ENCODE data around the gene CABLES1. TPM values are rescaled to one million over a fixed set of nuclear protein-coding genes. Genes with fewer than 3 reads are reported as not detected.
"Not testable (repeated sequence)": the region's sequence is repeated elsewhere in the genome, so short reads cannot be mapped to it uniquely, and the experiment has no call there.

Gene CABLES1
- total RNA-seq, 4 donors from 2014 or later, result 0.58 to 1.6 (median 1.3) TPM

DNA sequence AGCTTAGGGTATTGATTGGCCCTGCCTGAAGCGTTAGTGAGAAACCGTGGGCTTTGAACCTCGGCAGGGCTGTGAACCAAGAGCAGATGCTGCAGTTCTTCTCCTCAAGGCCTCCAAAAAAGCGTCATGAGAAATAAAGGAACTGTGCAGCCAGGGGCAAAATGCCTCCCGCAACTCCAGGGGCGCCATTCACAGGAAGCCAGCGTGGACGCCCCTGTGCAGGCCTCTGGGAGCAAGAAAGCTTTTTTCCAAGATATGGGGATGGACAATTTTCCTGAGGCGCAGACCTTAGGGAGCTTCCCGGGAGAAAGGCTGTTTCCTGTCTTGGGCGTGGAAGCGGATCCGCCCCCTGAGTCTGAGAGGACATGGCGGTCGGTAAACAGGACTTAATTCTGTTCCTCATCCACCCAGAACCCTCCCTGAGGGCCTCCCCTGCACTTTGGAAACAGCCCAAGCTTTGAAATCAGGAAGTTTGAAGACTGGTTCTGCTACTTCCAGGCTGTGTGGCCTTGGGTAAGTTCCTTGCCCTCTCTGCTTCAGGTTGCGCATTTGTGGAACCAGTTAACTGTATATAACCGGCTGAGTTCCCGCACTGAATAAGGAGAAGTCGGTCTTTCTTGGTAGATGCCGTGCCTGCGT is 29.6 kb upstream of the CABLES1 start:
- Histone ChIP-seq H3K9me3 (no peaks in the 10 kb centered on the region), H3K27me3 (no peaks in the 10 kb centered on the region), H3K36me3 (no peaks in the 10 kb centered on the region), H3K4me3 (peak overlapping the region in 2 of 4 donors; percentile 2 to 25), H3K4me1 (no peaks in the 10 kb centered on the region), H3K27ac (peak overlapping the region in 3 of 4 donors; percentile 42 to 61 (median 46))
- ATAC-seq (no peak), DNase-seq (no peak)
- intact Hi-C loops (cut with DNase I; ENCODE audit: low total_unique reads) (no loop called here), in situ Hi-C loops (cut with MboI; ENCODE audit: low sequenced_read_pairs in 4 of 4) (no loop called here)
- TF ChIP-seq, protein P1, sequence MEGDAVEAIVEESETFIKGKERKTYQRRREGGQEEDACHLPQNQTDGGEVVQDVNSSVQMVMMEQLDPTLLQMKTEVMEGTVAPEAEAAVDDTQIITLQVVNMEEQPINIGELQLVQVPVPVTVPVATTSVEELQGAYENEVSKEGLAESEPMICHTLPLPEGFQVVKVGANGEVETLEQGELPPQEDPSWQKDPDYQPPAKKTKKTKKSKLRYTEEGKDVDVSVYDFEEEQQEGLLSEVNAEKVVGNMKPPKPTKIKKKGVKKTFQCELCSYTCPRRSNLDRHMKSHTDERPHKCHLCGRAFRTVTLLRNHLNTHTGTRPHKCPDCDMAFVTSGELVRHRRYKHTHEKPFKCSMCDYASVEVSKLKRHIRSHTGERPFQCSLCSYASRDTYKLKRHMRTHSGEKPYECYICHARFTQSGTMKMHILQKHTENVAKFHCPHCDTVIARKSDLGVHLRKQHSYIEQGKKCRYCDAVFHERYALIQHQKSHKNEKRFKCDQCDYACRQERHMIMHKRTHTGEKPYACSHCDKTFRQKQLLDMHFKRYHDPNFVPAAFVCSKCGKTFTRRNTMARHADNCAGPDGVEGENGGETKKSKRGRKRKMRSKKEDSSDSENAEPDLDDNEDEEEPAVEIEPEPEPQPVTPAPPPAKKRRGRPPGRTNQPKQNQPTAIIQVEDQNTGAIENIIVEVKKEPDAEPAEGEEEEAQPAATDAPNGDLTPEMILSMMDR (IDR thresholded peaks at IDR 0.05 in 4 of 5, conservative IDR thresholded peaks at IDR 0.05 in 1 of 5), result no peak
- TF ChIP-seq POLR2A (IDR thresholded peaks at IDR 0.05), result no peak

GRCh38 chr18:23106575-23106974 is 28.7 kb upstream of the CABLES1 start:
- no peak overlapping the region for H3K4me3 ChIP-seq
- DNase-seq, result no peak
- in situ Hi-C loops (cut with MboI; ENCODE audit: low sequenced_read_pairs in 4 of 4), result no loop called here
- H3K27me3 ChIP-seq, result no peaks in the 10 kb centered on the region
- ATAC-seq, result peak in 1 of 2 donors; percentile 18
- H3K9me3 ChIP-seq, result no peaks in the 10 kb centered on the region
- TF ChIP-seq, protein P1 (IDR thresholded peaks at IDR 0.05 in 4 of 5, conservative IDR thresholded peaks at IDR 0.05 in 1 of 5), result no peak
- TF ChIP-seq POLR2A (IDR thresholded peaks at IDR 0.05), result no peak
- H3K27ac ChIP-seq, result peak overlapping the region in 3 of 4 donors; percentile 42 to 61 (median 46)
- no peaks in the 10 kb centered on the region for H3K4me1 ChIP-seq
- intact Hi-C loops (cut with DNase I; ENCODE audit: low total_unique reads), result no loop called here
- H3K36me3 ChIP-seq, result no peaks in the 10 kb centered on the region

DNA sequence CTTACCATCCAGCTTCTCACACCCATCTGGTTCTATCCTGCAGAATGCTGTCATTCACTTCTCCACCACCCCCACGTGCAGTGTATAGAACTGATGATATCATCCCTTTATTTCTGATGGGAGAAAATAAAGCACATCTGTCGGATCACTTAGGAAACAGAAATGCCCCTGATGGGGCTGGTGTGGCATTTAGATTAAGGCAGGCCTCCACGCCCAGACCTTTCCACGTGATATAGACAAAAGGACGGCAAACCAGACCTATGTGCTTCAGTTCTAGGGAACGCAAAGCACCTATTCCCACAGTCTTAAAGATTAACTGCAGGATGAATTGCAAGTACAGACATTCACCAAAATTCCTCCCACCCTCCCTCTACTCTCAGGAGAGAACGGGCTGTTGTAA is 27.6 kb upstream of the CABLES1 start:
- Histone ChIP-seq H3K9me3 (no peaks in the 10 kb centered on the region), H3K36me3 (no peaks in the 10 kb centered on the region), H3K27ac (peak overlapping the region in 1 of 4 donors; percentile 46), H3K4me3 (no peak overlapping the region), H3K27me3 (no peaks in the 10 kb centered on the region), H3K4me1 (no peaks in the 10 kb centered on the region)
- ATAC-seq, result no peak
- DNase-seq, result no peak
- in situ Hi-C loops (cut with MboI; ENCODE audit: low sequenced_read_pairs in 4 of 4), result no loop called here
- TF ChIP-seq, protein P1 (IDR thresholded peaks at IDR 0.05 in 4 of 5, conservative IDR thresholded peaks at IDR 0.05 in 1 of 5), result no peak
- TF ChIP-seq POLR2A (IDR thresholded peaks at IDR 0.05), result no peak
- intact Hi-C loops (cut with DNase I; ENCODE audit: low total_unique reads), result no loop called here

GRCh38 chr18:23108496-23108895 is 26.8 kb upstream of the CABLES1 start:
- in situ Hi-C loops (cut with MboI; ENCODE audit: low sequenced_read_pairs in 4 of 4), result no loop called here
- Histone ChIP-seq H3K36me3 (no peaks in the 10 kb centered on the region), H3K27me3 (no peaks in the 10 kb centered on the region), H3K4me3 (no peak overlapping the region), H3K4me1 (no peaks in the 10 kb centered on the region), H3K9me3 (no peaks in the 10 kb centered on the region), H3K27ac (no peak overlapping the region)
- intact Hi-C loops (cut with DNase I; ENCODE audit: low total_unique reads), result no loop called here
- DNase-seq (no peak), ATAC-seq (no peak)
- TF ChIP-seq, protein P1 (IDR thresholded peaks at IDR 0.05 in 4 of 5, conservative IDR thresholded peaks at IDR 0.05 in 1 of 5), result no peak
- TF ChIP-seq POLR2A (IDR thresholded peaks at IDR 0.05), result no peak

DNA sequence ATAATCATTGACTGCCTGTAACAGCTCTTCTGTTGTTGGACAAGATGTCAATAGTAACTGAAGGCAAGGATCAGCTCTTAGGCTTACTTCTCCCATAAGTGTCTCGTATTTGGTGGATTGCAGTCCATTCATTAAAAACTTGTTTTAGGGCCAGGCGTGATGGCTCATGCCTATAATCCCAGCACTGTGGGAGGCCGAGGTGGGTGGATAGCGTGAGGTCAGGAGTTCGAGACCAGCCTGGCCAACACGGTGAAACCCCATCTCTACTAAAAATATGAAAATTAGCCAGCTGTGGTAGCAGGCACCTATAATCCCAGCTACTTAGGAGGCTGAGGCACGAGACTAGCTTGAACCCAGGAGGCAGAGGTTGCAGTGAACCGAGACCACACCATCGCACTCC is 26.1 kb upstream of the CABLES1 start:
- H3K4me1 ChIP-seq; H3K4me3 ChIP-seq; H3K36me3 ChIP-seq; in situ Hi-C loops (cut with MboI; ENCODE audit: low sequenced_read_pairs in 4 of 4); H3K9me3 ChIP-seq; DNase-seq; ATAC-seq; H3K27ac ChIP-seq; intact Hi-C loops (cut with DNase I; ENCODE audit: low total_unique reads); H3K27me3 ChIP-seq: not testable (repeated sequence)
